Measurements from ENCODE around the gene RNF38. TPM values are rescaled to one million over a fixed set of nuclear protein-coding genes. Genes with fewer than 3 reads are reported as not detected.

The RNF38 gene
- polyA plus RNA-seq, 1 of the 3 experiments (the other 2 are of a cell fraction): 9.5 TPM

GRCh38 chr9:36319806-36320205, 80.3 kb downstream of the RNF38 start (continued):
- TF ChIP-seq USF2 (IDR thresholded peaks at IDR 0.05; ENCODE audit: borderline replicate concordance, low read depth, low read length) (no peak), TEAD4 (IDR thresholded peaks at IDR 0.05; ENCODE audit: borderline replicate concordance, insufficient read depth) (no peak), ELF1 (IDR thresholded peaks at IDR 0.05) (no peak)

GRCh38 chr9:36319183-36319582, 80.9 kb downstream of the RNF38 start:
- ChIA-PET CTCF (interaction anchor here (0.9 to 8.3 kb wide), 3 partner anchors 10 to 88 kb away, joined by 3 to 68 read pairs (median 3); no protein-coding TSS in a partner anchor), POLR2A (no interaction called here)
- DNase-seq: no peak
- H3K4me1 ChIP-seq (ENCODE audit: control insufficient read depth in 1 of 2, insufficient read depth in 2 of 2, low read depth in 1 of 2, low read length in 1 of 2): peaks cover 0 to 3% of the 10 kb centered on the region in 2 experiments; a peak in 1 of 4 replicates
- no peak overlapping the region for H3K27ac ChIP-seq (ENCODE audit: low read depth in 2 of 2, low read length in 1 of 2)
- H3K4me2 ChIP-seq: no peak overlapping the region
- H3K36me3 ChIP-seq (replicated peaks in 1 of 2; ENCODE audit: control insufficient read depth in 1 of 2, insufficient read depth in 2 of 2, low read length in 1 of 2): no peaks in the 10 kb centered on the region
- peaks cover 1% of the 10 kb centered on the region for H3F3A ChIP-seq (replicated peaks; ENCODE audit: insufficient read depth)
- H3K4me3 ChIP-seq (ENCODE audit: low read depth in 2 of 2, low read length in 1 of 2): no peak overlapping the region
- no peaks in the 10 kb centered on the region for H3K27me3 ChIP-seq (ENCODE audit: insufficient read depth)
- no peak overlapping the region for H2AFZ ChIP-seq (ENCODE audit: low read depth)
- no peaks in the 10 kb centered on the region for H4K20me1 ChIP-seq (ENCODE audit: insufficient read depth)
- H3K79me2 ChIP-seq (ENCODE audit: insufficient read depth): no peaks in the 10 kb centered on the region
- no peaks in the 10 kb centered on the region for H3K9me3 ChIP-seq
- H3K9ac ChIP-seq: no peak overlapping the region
- H3K9me2 ChIP-seq: no peaks in the 10 kb centered on the region
- 90% methylated on average over 7 of the region's 7 CpGs for WGBS (ENCODE audit: low lambda C conversion rate)
- no peak for TF ChIP-seq FOSL2 (IDR thresholded peaks at IDR 0.05; ENCODE audit: borderline replicate concordance, low read depth)
- TF ChIP-seq MEF2A (IDR thresholded peaks at IDR 0.05; ENCODE audit: borderline replicate concordance, low read depth): no peak
- TF ChIP-seq IRF3 (IDR thresholded peaks at IDR 0.05; ENCODE audit: low read depth, low read length): no peak
- TF ChIP-seq NFIC (IDR thresholded peaks at IDR 0.05; ENCODE audit: borderline replicate concordance): no peak
- TF ChIP-seq USF2 (IDR thresholded peaks at IDR 0.05; ENCODE audit: borderline replicate concordance, low read depth, low read length): no peak
- no peak for TF ChIP-seq FOXJ3 (CRISPR knock-in tag; IDR thresholded peaks at IDR 0.05)
- no peak for TF ChIP-seq RFX5 (IDR thresholded peaks at IDR 0.05; ENCODE audit: low read length)
- no peak for TF ChIP-seq MXI1 (IDR thresholded peaks at IDR 0.05; ENCODE audit: low read depth, low read length)
- TF ChIP-seq SMC3 (IDR thresholded peaks at IDR 0.05; ENCODE audit: low read depth, low read length): no peak
- TF ChIP-seq NRF1 (IDR thresholded peaks at IDR 0.05; ENCODE audit: low read depth, low read length): no peak
- TF ChIP-seq JUND (IDR thresholded peaks at IDR 0.05): no peak
